LNCAP (cell line): Measurements from ENCODE around the gene SLC10A1.

Experiments used
- CTCF ChIP-seq: fragments of 450-650 bp; IDR thresholded peaks from 2 replicates; pipeline ENCODE4 v1.5.1; 2017; ENCODE audit warnings: mild to moderate bottlenecking

SLC10A1 gene

DNA sequence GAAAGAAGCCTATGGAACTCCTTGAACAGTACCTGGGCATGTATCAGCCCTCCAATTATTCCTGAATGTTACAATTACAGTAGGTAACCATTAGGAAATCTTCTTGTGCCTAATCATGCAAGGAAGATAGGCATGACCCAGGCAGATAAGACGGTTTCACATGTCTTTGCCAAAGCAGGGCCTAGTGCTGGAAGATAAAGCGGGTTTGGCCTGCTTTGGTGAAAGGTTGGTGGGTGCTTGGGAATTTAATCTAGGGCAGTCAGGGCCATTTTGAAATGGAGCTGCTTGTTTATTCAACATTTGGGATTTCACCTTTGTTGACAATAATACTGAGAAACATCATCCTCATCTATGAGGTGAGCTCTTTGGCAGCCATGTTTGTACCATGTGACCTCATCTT, 42.6 kb downstream of the SLC10A1 start:
- no peak for TF ChIP-seq CTCF

DNA sequence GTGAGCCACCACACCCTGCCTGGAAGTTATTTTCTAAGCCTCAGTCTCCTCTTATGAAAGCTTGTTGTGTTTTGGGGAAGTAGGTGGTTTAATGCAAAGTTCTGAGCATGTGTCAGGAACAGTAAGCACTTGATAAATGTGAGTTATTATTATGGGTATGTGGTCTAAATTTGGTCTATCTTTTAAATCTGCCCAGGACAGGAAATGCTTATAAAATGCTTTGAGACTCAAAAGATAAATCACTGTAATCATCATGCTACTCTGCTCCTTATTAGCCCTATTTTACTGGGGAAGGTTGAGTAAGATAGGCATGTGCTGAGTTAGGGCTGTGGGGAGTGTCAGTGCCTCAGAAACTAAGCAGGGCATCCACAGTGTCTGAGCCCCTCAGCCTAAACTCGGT, 43.2 kb downstream of the SLC10A1 start:
- no peak for TF ChIP-seq CTCF

DNA sequence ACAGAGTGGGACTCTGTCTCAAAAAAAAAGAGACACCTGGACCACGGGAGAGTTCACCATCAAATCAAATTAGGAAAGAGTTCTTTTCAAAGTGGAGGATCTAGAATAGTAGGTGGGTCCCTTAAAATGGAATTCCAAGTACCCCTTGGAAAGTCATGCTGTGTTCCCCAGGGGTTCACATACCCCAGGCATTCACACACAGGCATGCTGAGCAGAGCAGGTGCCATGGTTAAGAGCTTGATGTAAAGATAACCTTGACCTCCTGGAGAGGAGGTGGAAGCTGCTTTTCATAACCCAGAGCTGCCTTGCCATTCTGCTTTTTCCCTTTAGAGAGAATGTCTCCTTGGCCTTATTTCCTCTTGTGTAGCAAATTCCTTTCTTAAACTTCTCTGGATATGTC, 44.3 kb downstream of the SLC10A1 start:
- TF ChIP-seq CTCF: no peak

- no peak for TF ChIP-seq CTCF
Observed at GRCh38 chr14:69750495-69750894, 46.5 kb downstream of the SLC10A1 start.

DNA sequence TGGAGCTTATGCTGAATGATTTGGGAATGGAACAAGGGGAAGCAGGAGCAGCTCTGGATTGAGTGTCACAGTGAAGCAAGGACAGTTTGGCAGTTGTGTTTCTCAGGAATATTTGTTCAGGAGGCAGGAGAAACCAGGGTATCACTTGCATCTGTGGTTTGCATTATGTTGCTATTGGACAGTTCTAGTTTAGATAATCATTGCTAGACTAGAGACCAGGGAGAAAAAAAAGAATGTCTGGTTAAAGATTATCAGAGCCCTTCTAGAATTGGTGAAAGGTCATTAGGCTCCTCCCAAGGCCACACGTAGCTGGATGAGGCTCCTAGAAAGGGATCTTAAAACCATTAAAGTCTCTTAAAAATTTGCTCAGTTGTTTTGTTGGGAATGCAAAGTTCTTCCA, 47.1 kb downstream of the SLC10A1 start:
- no peak for TF ChIP-seq CTCF

GRCh38 chr14:69741055-69741454, 56.0 kb downstream of the SLC10A1 start:
- TF ChIP-seq CTCF: no peak

DNA sequence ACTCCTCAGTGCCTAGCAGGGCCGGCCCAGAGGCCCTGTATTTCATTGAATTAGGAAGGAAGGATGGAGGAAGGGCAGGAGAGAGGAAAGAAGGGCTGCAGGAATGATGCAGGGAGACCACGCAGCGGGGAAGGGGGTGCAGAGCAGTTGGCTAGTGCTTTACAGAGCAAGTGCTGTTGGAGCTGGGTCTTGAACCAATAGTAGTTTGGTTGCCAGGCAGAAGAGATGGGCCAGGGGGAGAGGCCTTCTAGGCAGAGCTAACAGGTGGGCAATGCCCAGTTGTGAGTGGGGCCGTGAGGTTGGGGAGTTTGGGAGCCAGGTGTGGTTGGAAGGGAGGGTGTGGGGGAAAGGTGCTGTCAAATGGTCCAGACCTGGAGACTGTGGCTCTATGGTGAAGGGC, 69.2 kb downstream of the SLC10A1 start:
- no peak for TF ChIP-seq CTCF

GRCh38 chr14:69726761-69727511, 70.1 kb downstream of the SLC10A1 start:
- peak; percentile 97 for TF ChIP-seq CTCF
